Fibroblast of villous mesenchyme (primary cell): ENCODE data around the gene GPC1. TPM values are rescaled to one million over a fixed set of nuclear protein-coding genes. Genes with fewer than 3 reads are reported as not detected.
"Not testable (repeated sequence)": the region's sequence is repeated elsewhere in the genome, so short reads cannot be mapped to it uniquely, and the experiment has no call there.

Experiments used
- DNase-seq: peaks from one replicate; pipeline ENCODE4 v3.0.0-alpha.2; 2010; ENCODE audit warnings: low read depth
- H3K4me3 ChIP-seq: 2 replicates; pipeline ENCODE4 v1.5.1; 2011; ENCODE audit warnings: low read depth, mild to moderate bottlenecking, low read length
- CTCF ChIP-seq: IDR thresholded peaks from 2 replicates; pipeline ENCODE4 v1.5.1; 2012; ENCODE audit warnings: low read depth, mild to moderate bottlenecking, low read length; ENCODE audit not compliant: insufficient read depth
- total RNA-seq: library from RNA; depleted of rRNA; stranded (reverse); fragments of >200 nt; gene quantifications from 2 replicates; pipeline ENCODE4 v1.2.3, GENCODE V29; 2012

Gene GPC1
- total RNA-seq: 88.9 and 106 TPM in 2 replicates

- peak within 1 kb of the TSS; percentile 67 for H3K4me3 ChIP-seq
- peak; percentile 82 for DNase-seq
- TF ChIP-seq CTCF: no peak
These were observed at the start of gene GPC1 for GRCh38 chr2:240435457-240435947. Gene GPC1, plus strand, starts transcription at chr2:240435663. Its CDS starts 256 bp downstream, at chr2:240435919.

- H3K4me3 ChIP-seq: no peak overlapping the region
- DNase-seq: no peak
- no peak for TF ChIP-seq CTCF
These were observed 49.1 kb upstream of the GPC1 start for GRCh38 chr2:240386326-240386725.

GRCh38 chr2:240386743-240387142, 48.7 kb upstream of the GPC1 start:
- DNase-seq, H3K4me3 ChIP-seq: not testable (repeated sequence)

- H3K4me3 ChIP-seq: no peak overlapping the region
- no peak for DNase-seq
- no peak for TF ChIP-seq CTCF
These were observed 48.2 kb upstream of the GPC1 start for GRCh38 chr2:240387325-240387668.

GRCh38 chr2:240387669-240388358, 47.6 kb upstream of the GPC1 start:
- TF ChIP-seq CTCF: no peak
- peak; percentile 92 for DNase-seq
- no peak overlapping the region for H3K4me3 ChIP-seq

GRCh38 chr2:240388471-240389301, 46.8 kb upstream of the GPC1 start:
- DNase-seq: no peak
- no peak overlapping the region for H3K4me3 ChIP-seq
- no peak for TF ChIP-seq CTCF

GRCh38 chr2:240389302-240389805, 46.1 kb upstream of the GPC1 start:
- no peak for TF ChIP-seq CTCF
- H3K4me3 ChIP-seq: no peak overlapping the region
- no peak for DNase-seq
